Caco-2 (cell line): ENCODE measurements around the gene NADK. TPM values are rescaled to one million over a fixed set of nuclear protein-coding genes. Genes with fewer than 3 reads are reported as not detected.

ENCODE experiments used
- BruUV-seq: library from RNA; stranded (reverse); fragments of 400-500 nt; replicated peaks from 2 replicates; lab custom pipeline; 2021; lab: Mats Ljungman, UMichigan
- CTCF ChIA-PET: fragments of 300-600 bp; sonication (Branson Sonifier 250); formaldehyde crosslinking; loops from one replicate; lab custom pipeline; 2022; ENCODE audit warnings: antibody characterized with exemption; lab: Charles Lee
- POLR2A ChIA-PET: fragments of 300-600 bp; sonication (Branson Sonifier 250); formaldehyde crosslinking; loops from one replicate; lab custom pipeline; 2022; ENCODE audit warnings: antibody characterized with exemption; lab: Charles Lee
- DNase-seq, 2 experiments: peaks; one replicate each; pipeline versions ENCODE4 v3.0.0 to v3.0.0-alpha.2; 2020 to 2022
- H3K27me3 ChIP-seq: replicated peaks from 2 replicates; pipeline ENCODE4 v1.6.0; 2011; ENCODE audit warnings: low read length; ENCODE audit not compliant: control insufficient read depth, insufficient read depth
- H3K36me3 ChIP-seq: 2 replicates; pipeline ENCODE4 v1.5.1; 2011; ENCODE audit warnings: low read length; ENCODE audit not compliant: control insufficient read depth, insufficient read depth
- H3K4me1 ChIP-seq: fragments of 250-450 bp; sonication (Bioruptor Pico); 2 replicates; pipeline ENCODE4 v1.5.1; 2020; ENCODE audit warnings: mild to moderate bottlenecking
- H3K4me3 ChIP-seq: 2 replicates; pipeline ENCODE4 v1.5.1; 2011; ENCODE audit warnings: low read depth, mild to moderate bottlenecking, control low read depth, low read length
- H3K9me3 ChIP-seq: fragments of 250-450 bp; sonication (Bioruptor Pico); 2 replicates; pipeline ENCODE4 v1.5.1; 2020; ENCODE audit warnings: mild to moderate bottlenecking, moderate library complexity
- H3K27ac Mint-ChIP-seq: one replicate; pipeline ENCODE4 v1.8.0; 2022; ENCODE audit warnings: mixed read lengths; ENCODE audit not compliant: unreplicated experiment
- H3K27me3 Mint-ChIP-seq: one replicate; pipeline ENCODE4 v1.8.0; 2022; ENCODE audit warnings: mixed read lengths; ENCODE audit not compliant: insufficient read depth, unreplicated experiment
- H3K36me3 Mint-ChIP-seq: one replicate; pipeline ENCODE4 v1.8.0; 2022; ENCODE audit warnings: mild to moderate bottlenecking, mixed read lengths; ENCODE audit not compliant: insufficient read depth, unreplicated experiment
- H3K4me1 Mint-ChIP-seq: one replicate; pipeline ENCODE4 v1.8.0; 2022; ENCODE audit warnings: low read depth, mixed read lengths; ENCODE audit not compliant: unreplicated experiment
- H3K4me3 Mint-ChIP-seq: one replicate; pipeline ENCODE4 v1.8.0; 2022; ENCODE audit warnings: mild to moderate bottlenecking, moderate library complexity, mixed read lengths; ENCODE audit not compliant: unreplicated experiment
- H3K9me3 Mint-ChIP-seq: one replicate; pipeline ENCODE4 v1.8.0; 2022; ENCODE audit warnings: mixed read lengths; ENCODE audit not compliant: unreplicated experiment
- intact Hi-C: fragments of 100-400 bp; cut with micrococcal nuclease; formaldehyde crosslinking; loops from one replicate; pipeline ENCODE4 v1.10.0; 2022; ENCODE audit not compliant: unreplicated experiment
- total RNA-seq: library from RNA; stranded (reverse); gene quantifications from 2 replicates; pipeline ENCODE4 v1.2.3, GENCODE V29; 2022
- TF ChIP-seq, protein P1 (sequence below), 2 experiments: fragments of 200-600 bp in 1 of 2; IDR thresholded peaks; 1 replicate in 1 of 2; 2 replicates in 1 of 2; pipeline versions ENCODE4 v1.5.1 to v1.8.0; 2011 to 2022; ENCODE audit warnings: antibody characterized with exemption in 1 of 2, control low read depth in 1 of 2, inconsistent platforms in 1 of 2, low read depth in 1 of 2, low read length in 1 of 2, mild to moderate bottlenecking in 1 of 2, moderate library complexity in 1 of 2; ENCODE audit not compliant: insufficient read depth in 1 of 2, severe bottlenecking in 1 of 2, unreplicated experiment in 1 of 2

NADK gene
- total RNA-seq, 1 experiment from 2014 or later, result 85.8 TPM

DNA sequence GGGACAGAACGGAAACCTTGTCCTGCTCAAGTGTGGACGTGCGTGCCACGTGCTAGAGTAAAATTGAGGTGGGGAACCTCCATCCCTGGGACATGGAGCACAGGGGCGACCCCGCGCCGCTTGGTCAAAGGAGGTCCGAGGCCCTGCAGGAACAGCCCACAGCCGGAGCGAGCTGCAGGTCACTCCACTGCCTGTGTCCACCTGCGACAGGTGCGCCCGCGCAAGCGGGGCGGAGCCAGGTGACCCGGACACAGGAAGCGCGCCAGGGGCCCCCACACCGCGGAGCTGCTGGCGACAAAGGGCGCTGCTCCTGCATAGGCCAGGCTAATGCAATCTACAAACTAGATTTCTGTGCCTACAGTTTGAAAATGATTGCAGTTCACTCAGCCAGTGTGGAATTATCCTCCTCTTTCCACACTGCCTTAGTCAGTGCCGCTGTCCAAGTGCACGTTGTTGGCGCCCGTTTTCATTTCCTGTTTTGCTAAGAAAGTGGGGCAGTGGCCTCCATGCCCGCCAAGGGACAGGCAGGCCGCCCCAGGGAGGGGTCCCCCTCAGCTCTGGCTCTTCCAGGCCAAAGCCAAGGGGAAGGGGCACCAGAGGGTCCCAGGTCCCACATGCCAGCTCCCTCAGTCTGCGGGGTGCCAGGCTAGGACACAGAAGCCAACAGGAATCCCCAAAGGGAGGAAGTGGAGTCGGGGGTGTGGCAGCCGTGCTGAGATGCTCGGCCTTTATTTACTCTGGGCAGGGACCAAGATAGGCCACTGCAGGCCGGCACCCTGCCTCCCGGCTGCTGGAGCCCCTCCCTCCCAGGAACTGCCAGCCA, 4.3 kb upstream of the NADK start:
- no peak overlapping the region for H3K4me3 Mint-ChIP-seq
- Histone ChIP-seq H3K4me3 (peak overlapping the region; percentile 16), H3K9me3 (peaks cover 2% of the 10 kb centered on the region; the same call in 1 of the 2 replicates), H3K27me3 (no peaks in the 10 kb centered on the region), H3K4me1 (peaks cover 23% of the 10 kb centered on the region), H3K36me3 (peaks cover 2% of the 10 kb centered on the region; the same call in 1 of the 2 replicates)
- peaks cover 46% of the 10 kb centered on the region for H3K36me3 Mint-ChIP-seq
- no peaks in the 10 kb centered on the region for H3K4me1 Mint-ChIP-seq
- H3K27me3 Mint-ChIP-seq, result no peaks in the 10 kb centered on the region
- DNase-seq, result peak in 1 of 2 experiments; percentile 39
- intact Hi-C loops, result no loop called here
- BruUV-seq, result no TSS peak
- no peaks in the 10 kb centered on the region for H3K9me3 Mint-ChIP-seq
- H3K27ac Mint-ChIP-seq, result no peak overlapping the region
- TF ChIP-seq, protein P1, sequence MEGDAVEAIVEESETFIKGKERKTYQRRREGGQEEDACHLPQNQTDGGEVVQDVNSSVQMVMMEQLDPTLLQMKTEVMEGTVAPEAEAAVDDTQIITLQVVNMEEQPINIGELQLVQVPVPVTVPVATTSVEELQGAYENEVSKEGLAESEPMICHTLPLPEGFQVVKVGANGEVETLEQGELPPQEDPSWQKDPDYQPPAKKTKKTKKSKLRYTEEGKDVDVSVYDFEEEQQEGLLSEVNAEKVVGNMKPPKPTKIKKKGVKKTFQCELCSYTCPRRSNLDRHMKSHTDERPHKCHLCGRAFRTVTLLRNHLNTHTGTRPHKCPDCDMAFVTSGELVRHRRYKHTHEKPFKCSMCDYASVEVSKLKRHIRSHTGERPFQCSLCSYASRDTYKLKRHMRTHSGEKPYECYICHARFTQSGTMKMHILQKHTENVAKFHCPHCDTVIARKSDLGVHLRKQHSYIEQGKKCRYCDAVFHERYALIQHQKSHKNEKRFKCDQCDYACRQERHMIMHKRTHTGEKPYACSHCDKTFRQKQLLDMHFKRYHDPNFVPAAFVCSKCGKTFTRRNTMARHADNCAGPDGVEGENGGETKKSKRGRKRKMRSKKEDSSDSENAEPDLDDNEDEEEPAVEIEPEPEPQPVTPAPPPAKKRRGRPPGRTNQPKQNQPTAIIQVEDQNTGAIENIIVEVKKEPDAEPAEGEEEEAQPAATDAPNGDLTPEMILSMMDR (IDR thresholded peaks at IDR 0.05; ENCODE audit: insufficient read depth in 1 of 2, low read depth in 1 of 2, low read length in 1 of 2, severe bottlenecking in 1 of 2, unreplicated experiment in 1 of 2), result no peak
- ChIA-PET POLR2A (no interaction called here), CTCF (no interaction called here)

DNA sequence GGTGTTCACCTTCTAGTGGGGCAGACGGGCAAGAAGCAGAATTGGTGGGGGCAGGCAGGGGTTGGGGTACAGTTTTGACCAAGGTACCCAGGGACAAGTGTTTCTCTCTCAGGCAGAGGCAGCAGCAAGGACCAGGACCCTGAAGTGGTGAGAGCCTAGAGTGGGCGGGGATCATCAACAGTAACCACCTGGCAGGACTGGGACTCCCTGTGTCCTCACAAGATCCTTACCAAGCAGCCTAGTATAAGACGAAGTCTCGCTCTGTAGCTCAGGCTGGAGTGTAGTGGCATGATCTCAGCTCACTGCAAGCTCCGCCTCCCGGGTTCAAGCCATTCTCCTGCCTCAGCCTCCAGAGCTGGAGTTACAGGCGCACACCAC, 3.2 kb upstream of the NADK start:
- no peak for DNase-seq
- CTCF ChIA-PET, result no interaction called here
- Histone ChIP-seq H3K4me3 (no peak overlapping the region), H3K4me1 (peaks cover 28% of the 10 kb centered on the region), H3K27me3 (no peaks in the 10 kb centered on the region), H3K9me3 (peaks cover 2% of the 10 kb centered on the region; the same call in 1 of the 2 replicates), H3K36me3 (no peaks in the 10 kb centered on the region; the same call in 1 of the 2 replicates)
- BruUV-seq, result no TSS peak
- H3K4me1 Mint-ChIP-seq, result peaks cover 5% of the 10 kb centered on the region
- peak overlapping the region; percentile 83 for H3K27ac Mint-ChIP-seq
- peaks cover 36% of the 10 kb centered on the region for H3K36me3 Mint-ChIP-seq
- intact Hi-C loops, result no loop called here
- TF ChIP-seq, protein P1 (IDR thresholded peaks at IDR 0.05; ENCODE audit: insufficient read depth in 1 of 2, low read depth in 1 of 2, low read length in 1 of 2, severe bottlenecking in 1 of 2, unreplicated experiment in 1 of 2), result no peak
- H3K27me3 Mint-ChIP-seq, result no peaks in the 10 kb centered on the region
- no peak overlapping the region for H3K4me3 Mint-ChIP-seq
- POLR2A ChIA-PET, result no interaction called here
- no peaks in the 10 kb centered on the region for H3K9me3 Mint-ChIP-seq

DNA sequence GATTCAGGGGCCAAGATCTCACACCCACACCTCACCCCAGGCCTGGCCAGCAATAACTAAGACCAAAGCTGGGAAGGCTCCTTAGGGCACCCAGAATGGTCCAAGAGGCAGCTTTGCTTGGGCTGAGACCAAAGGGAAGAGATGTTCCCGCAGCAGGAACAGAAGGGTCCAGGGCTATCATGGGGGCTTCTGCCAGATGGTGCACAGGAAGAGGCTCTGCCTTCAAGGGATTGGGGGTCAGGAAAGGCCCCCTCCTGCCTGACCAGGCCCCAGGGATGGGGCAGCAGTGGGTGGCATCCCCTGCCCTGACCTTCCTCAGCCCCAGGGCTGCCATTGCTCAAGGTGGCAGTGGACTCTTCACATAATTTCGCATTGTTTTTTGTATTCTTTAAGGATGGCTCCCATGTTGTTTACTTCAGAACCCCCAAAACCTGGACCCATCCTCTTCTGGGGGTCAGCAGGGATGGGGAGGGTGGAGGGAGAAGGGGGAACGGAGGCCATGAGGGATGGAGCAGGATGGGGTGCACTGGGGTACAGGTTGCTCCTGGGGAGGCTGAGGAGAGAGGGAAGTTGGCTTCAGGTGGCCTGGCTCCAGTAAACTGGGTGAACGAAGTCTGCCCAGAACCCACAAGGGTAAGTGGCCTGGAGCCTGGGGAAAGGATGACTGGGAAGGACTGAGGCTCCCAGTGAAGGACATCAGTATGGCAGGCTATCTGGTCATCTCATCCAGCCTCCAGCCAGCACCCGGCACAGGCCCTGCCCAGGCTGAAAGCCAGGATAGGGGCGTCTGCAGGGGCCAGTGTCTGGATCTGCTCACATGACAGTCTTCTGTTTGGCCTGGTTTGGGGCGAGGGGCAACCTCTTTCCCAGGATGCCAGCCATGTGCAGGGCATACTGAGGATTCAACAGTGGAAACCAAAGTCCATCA, 2.6 kb upstream of the NADK start:
- no peaks in the 10 kb centered on the region for H3K9me3 Mint-ChIP-seq
- CTCF ChIA-PET, result interaction anchor here (0.9 to 2.1 kb wide), 2 partner anchors 8 to 128 kb away, joined by 3 to 6 read pairs; no protein-coding TSS in a partner anchor

More for the DNA sequence above, 2.6 kb upstream of the NADK start:
- Mint-ChIP-seq H3K36me3 (peaks cover 40% of the 10 kb centered on the region), H3K27ac (peak overlapping the region; percentile 83), H3K4me1 (peaks cover 9% of the 10 kb centered on the region), H3K27me3 (no peaks in the 10 kb centered on the region), H3K4me3 (no peak overlapping the region)
- H3K4me1 ChIP-seq, result peaks cover 28% of the 10 kb centered on the region
- POLR2A ChIA-PET, result no interaction called here
- intact Hi-C loops, result no loop called here
- BruUV-seq, result no TSS peak
- H3K36me3 ChIP-seq, result no peaks in the 10 kb centered on the region
- H3K4me3 ChIP-seq, result no peak overlapping the region
- peaks cover 2% of the 10 kb centered on the region; the same call in 1 of the 2 replicates for H3K9me3 ChIP-seq
- TF ChIP-seq, protein P1 (IDR thresholded peaks at IDR 0.05; ENCODE audit: insufficient read depth in 1 of 2, low read depth in 1 of 2, low read length in 1 of 2, severe bottlenecking in 1 of 2, unreplicated experiment in 1 of 2), result no peak
- H3K27me3 ChIP-seq, result no peaks in the 10 kb centered on the region
- DNase-seq, result no peak
